Measurements from ENCODE around the gene CDH20. TPM values are rescaled to one million over a fixed set of nuclear protein-coding genes. Genes with fewer than 3 reads are reported as not detected.

Gene CDH20
- total RNA-seq, 2 experiments from 2014 or later = not detected

DNA sequence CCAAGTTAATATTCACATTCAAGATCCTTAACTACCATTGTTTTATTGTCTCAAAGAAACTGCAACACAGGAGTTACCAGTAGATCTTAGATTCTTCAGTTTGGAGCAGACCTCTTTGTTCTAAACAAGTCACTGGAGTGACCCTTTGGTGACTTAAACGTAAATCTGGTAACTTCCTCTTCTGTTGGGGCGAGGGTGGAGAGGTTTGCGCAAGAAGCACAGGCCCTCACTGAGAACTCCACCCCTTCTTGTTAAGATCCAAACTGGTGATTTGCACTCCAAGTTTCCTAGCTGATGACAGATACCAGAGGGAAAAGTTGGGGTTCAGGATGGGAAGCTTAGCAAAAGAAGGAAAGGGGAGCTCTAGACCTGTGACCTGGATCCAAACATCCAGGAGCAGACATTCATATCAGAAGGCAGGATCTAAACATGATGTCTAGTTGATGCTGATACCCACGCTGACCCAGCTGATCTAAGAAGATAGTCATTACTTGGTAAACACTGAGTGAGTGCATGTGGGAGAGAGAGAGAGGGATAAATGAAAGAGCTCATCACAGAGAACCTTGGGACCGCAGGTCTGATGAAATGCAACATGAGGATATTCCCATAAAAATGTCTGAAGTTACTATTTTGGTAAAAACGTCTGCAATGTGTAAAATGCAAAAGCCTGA, 256.0 kb downstream of the CDH20 start:
- Histone ChIP-seq H4K20me1 (ENCODE audit: insufficient read depth, low read length) (no peaks in the 10 kb centered on the region), H3K27ac (ENCODE audit: low read depth, low read length, poor library complexity, severe bottlenecking) (no peak overlapping the region), H3K4me1 (ENCODE audit: insufficient read depth, low read length, poor library complexity, severe bottlenecking) (no peaks in the 10 kb centered on the region), H3K9me2 (ENCODE audit: insufficient read depth, low read length) (no peaks in the 10 kb centered on the region), H2AFZ (ENCODE audit: low read length) (no peak overlapping the region), H3K79me2 (ENCODE audit: insufficient read depth, low read depth, low read length) (no peaks in the 10 kb centered on the region), H3K9me3 (ENCODE audit: low read length) (no peaks in the 10 kb centered on the region), H3K36me3 (ENCODE audit: insufficient read depth, low read length) (no peaks in the 10 kb centered on the region), H3K4me3 (ENCODE audit: low read depth, low read length, poor library complexity, severe bottlenecking) (no peak overlapping the region), H3K4me2 (ENCODE audit: low read length) (no peak overlapping the region)
- no peak for DNase-seq (ENCODE audit: low spot score)
- POLR2A ChIA-PET = no interaction called here
- CTCF ChIA-PET (ENCODE audit: unreplicated experiment) = no interaction called here
- TF ChIP-seq, protein P1, sequence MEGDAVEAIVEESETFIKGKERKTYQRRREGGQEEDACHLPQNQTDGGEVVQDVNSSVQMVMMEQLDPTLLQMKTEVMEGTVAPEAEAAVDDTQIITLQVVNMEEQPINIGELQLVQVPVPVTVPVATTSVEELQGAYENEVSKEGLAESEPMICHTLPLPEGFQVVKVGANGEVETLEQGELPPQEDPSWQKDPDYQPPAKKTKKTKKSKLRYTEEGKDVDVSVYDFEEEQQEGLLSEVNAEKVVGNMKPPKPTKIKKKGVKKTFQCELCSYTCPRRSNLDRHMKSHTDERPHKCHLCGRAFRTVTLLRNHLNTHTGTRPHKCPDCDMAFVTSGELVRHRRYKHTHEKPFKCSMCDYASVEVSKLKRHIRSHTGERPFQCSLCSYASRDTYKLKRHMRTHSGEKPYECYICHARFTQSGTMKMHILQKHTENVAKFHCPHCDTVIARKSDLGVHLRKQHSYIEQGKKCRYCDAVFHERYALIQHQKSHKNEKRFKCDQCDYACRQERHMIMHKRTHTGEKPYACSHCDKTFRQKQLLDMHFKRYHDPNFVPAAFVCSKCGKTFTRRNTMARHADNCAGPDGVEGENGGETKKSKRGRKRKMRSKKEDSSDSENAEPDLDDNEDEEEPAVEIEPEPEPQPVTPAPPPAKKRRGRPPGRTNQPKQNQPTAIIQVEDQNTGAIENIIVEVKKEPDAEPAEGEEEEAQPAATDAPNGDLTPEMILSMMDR (conservative IDR thresholded peaks at IDR 0.05; ENCODE audit: low read length) = no peak
- TF ChIP-seq EZH2phosphoT487 (IDR thresholded peaks at IDR 0.05; ENCODE audit: borderline replicate concordance, low read depth, low read length) = no peak
- BruUV-seq (replicated peaks) = no TSS peak
- intact Hi-C loops (cut with micrococcal nuclease; ENCODE audit: unreplicated experiment) = no loop called here

DNA sequence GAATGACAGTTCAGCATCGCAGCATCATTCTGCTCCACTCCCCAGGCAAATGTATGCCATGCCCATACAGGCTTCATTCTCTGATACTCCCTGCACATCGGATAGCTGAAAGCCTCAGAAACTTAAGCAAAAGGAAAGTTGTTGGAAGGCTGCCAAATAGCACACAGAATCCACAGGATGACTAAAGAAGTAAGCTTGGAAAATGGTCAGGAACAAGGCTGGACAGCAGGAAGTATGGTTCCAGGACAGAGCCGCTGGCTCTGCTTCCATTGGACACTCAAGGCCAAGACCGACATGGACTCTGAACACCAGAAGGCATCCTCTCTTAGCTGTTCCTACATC, 256.5 kb downstream of the CDH20 start:
- intact Hi-C loops (cut with micrococcal nuclease; ENCODE audit: unreplicated experiment) = no loop called here
- no peaks in the 10 kb centered on the region for H4K20me1 ChIP-seq (ENCODE audit: insufficient read depth, low read length)
- DNase-seq (ENCODE audit: low spot score) = no peak
- CTCF ChIA-PET (ENCODE audit: unreplicated experiment) = no interaction called here
- no peaks in the 10 kb centered on the region for H3K4me1 ChIP-seq (ENCODE audit: insufficient read depth, low read length, poor library complexity, severe bottlenecking)
- no peaks in the 10 kb centered on the region for H3K9me2 ChIP-seq (ENCODE audit: insufficient read depth, low read length)
- H3K36me3 ChIP-seq (ENCODE audit: insufficient read depth, low read length) = no peaks in the 10 kb centered on the region
- no peak overlapping the region for H3K4me2 ChIP-seq (ENCODE audit: low read length)
- no peak overlapping the region for H2AFZ ChIP-seq (ENCODE audit: low read length)
- no peaks in the 10 kb centered on the region for H3K79me2 ChIP-seq (ENCODE audit: insufficient read depth, low read depth, low read length)
- TF ChIP-seq EZH2phosphoT487 (IDR thresholded peaks at IDR 0.05; ENCODE audit: borderline replicate concordance, low read depth, low read length) = no peak
- TF ChIP-seq, protein P1 (conservative IDR thresholded peaks at IDR 0.05; ENCODE audit: low read length) = no peak
- BruUV-seq (replicated peaks) = no TSS peak
- H3K4me3 ChIP-seq (ENCODE audit: low read depth, low read length, poor library complexity, severe bottlenecking) = no peak overlapping the region
- no peaks in the 10 kb centered on the region for H3K9me3 ChIP-seq (ENCODE audit: low read length)
- POLR2A ChIA-PET = no interaction called here
- no peak overlapping the region for H3K27ac ChIP-seq (ENCODE audit: low read depth, low read length, poor library complexity, severe bottlenecking)

- no peak for TF ChIP-seq EZH2phosphoT487 (IDR thresholded peaks at IDR 0.05; ENCODE audit: borderline replicate concordance, low read depth, low read length)
- TF ChIP-seq, protein P1 (conservative IDR thresholded peaks at IDR 0.05; ENCODE audit: low read length) = no peak
- Histone ChIP-seq H3K4me2 (ENCODE audit: low read length) (no peak overlapping the region), H3K4me3 (ENCODE audit: low read depth, low read length, poor library complexity, severe bottlenecking) (no peak overlapping the region), H3K79me2 (ENCODE audit: insufficient read depth, low read depth, low read length) (no peaks in the 10 kb centered on the region), H2AFZ (ENCODE audit: low read length) (no peak overlapping the region), H3K9me2 (ENCODE audit: insufficient read depth, low read length) (no peaks in the 10 kb centered on the region), H3K27ac (ENCODE audit: low read depth, low read length, poor library complexity, severe bottlenecking) (no peak overlapping the region), H3K36me3 (ENCODE audit: insufficient read depth, low read length) (no peaks in the 10 kb centered on the region), H4K20me1 (ENCODE audit: insufficient read depth, low read length) (no peaks in the 10 kb centered on the region), H3K9me3 (ENCODE audit: low read length) (no peaks in the 10 kb centered on the region), H3K4me1 (ENCODE audit: insufficient read depth, low read length, poor library complexity, severe bottlenecking) (no peaks in the 10 kb centered on the region)
- ChIA-PET CTCF (ENCODE audit: unreplicated experiment) (no interaction called here), POLR2A (no interaction called here)
- intact Hi-C loops (cut with micrococcal nuclease; ENCODE audit: unreplicated experiment) = no loop called here
- no TSS peak for BruUV-seq (replicated peaks)
- DNase-seq (ENCODE audit: low spot score) = no peak
These were observed 258.0 kb downstream of the CDH20 start for GRCh38 chr18:61591253-61591652.
